ENCODE results near the gene TLE4. TPM values are rescaled to one million over a fixed set of nuclear protein-coding genes. Genes with fewer than 3 reads are reported as not detected.

Gene TLE4
- total RNA-seq, 2 donors from 2014 or later = 9.7 to 130 TPM

- Histone ChIP-seq H3K4me3 (peak overlapping the region; percentile 45 to 51), H3K36me3 (no peaks in the 10 kb centered on the region), H3K4me1 (replicated peaks) (no peaks in the 10 kb centered on the region), H3K27ac (peak overlapping the region; percentile 46 to 48), H3K27me3 (replicated peaks; ENCODE audit: insufficient read depth) (no peaks in the 10 kb centered on the region), H3K9me3 (no peaks in the 10 kb centered on the region)
- intact Hi-C loops (cut with DNase I) = loop anchor here (5.0 to 10.0 kb wide), 2 partner anchors 494 to 587 kb away; no protein-coding TSS in a partner anchor
- WGBS = 1% methylated on average over 59 of the region's 69 CpGs
- no peak for TF ChIP-seq POLR2AphosphoS5 (IDR thresholded peaks at IDR 0.05)
- no peak for TF ChIP-seq POLR2A (IDR thresholded peaks at IDR 0.05)
- TF ChIP-seq, protein P1, sequence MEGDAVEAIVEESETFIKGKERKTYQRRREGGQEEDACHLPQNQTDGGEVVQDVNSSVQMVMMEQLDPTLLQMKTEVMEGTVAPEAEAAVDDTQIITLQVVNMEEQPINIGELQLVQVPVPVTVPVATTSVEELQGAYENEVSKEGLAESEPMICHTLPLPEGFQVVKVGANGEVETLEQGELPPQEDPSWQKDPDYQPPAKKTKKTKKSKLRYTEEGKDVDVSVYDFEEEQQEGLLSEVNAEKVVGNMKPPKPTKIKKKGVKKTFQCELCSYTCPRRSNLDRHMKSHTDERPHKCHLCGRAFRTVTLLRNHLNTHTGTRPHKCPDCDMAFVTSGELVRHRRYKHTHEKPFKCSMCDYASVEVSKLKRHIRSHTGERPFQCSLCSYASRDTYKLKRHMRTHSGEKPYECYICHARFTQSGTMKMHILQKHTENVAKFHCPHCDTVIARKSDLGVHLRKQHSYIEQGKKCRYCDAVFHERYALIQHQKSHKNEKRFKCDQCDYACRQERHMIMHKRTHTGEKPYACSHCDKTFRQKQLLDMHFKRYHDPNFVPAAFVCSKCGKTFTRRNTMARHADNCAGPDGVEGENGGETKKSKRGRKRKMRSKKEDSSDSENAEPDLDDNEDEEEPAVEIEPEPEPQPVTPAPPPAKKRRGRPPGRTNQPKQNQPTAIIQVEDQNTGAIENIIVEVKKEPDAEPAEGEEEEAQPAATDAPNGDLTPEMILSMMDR (IDR thresholded peaks at IDR 0.05) = no peak
- peak; percentile 31 for DNase-seq (ENCODE audit: low spot score)
These were observed 1.1 kb upstream of the TLE4 start for GRCh38 chr9:79570448-79571308.

- under 1% methylated on average over 32 of the region's 48 CpGs for WGBS
- TF ChIP-seq, protein P1 (IDR thresholded peaks at IDR 0.05) = no peak
- no peak for TF ChIP-seq POLR2AphosphoS5 (IDR thresholded peaks at IDR 0.05)
- no peak for TF ChIP-seq POLR2A (IDR thresholded peaks at IDR 0.05)
- H3K9me3 ChIP-seq = no peaks in the 10 kb centered on the region
- H3K27me3 ChIP-seq (replicated peaks; ENCODE audit: insufficient read depth) = no peaks in the 10 kb centered on the region
- no peaks in the 10 kb centered on the region for H3K36me3 ChIP-seq
- H3K27ac ChIP-seq = peak overlapping the region; percentile 85 to 87
- DNase-seq (ENCODE audit: low spot score) = peak; percentile 23
- peak overlapping the region; percentile 75 to 82 for H3K4me3 ChIP-seq
- intact Hi-C loops (cut with DNase I) = loop anchor here (5.0 to 10.0 kb wide), 2 partner anchors 493 to 585 kb away; no protein-coding TSS in a partner anchor
- H3K4me1 ChIP-seq (replicated peaks) = no peaks in the 10 kb centered on the region
These were observed 355 bp downstream of the TLE4 start for GRCh38 chr9:79572032-79572607.

GRCh38 chr9:79572608-79573411 is 1.0 kb downstream of the TLE4 start:
- peak overlapping the region; percentile 85 to 87 for H3K27ac ChIP-seq
- H3K36me3 ChIP-seq = no peaks in the 10 kb centered on the region
- peak overlapping the region; percentile 75 to 82 for H3K4me3 ChIP-seq
- no peaks in the 10 kb centered on the region for H3K27me3 ChIP-seq (replicated peaks; ENCODE audit: insufficient read depth)
- no peaks in the 10 kb centered on the region for H3K9me3 ChIP-seq
- peak; percentile 15 for DNase-seq (ENCODE audit: low spot score)
- TF ChIP-seq, protein P1 (IDR thresholded peaks at IDR 0.05) = no peak
- WGBS = under 1% methylated on average over 60 of the region's 115 CpGs
- intact Hi-C loops (cut with DNase I) = loop anchor here (5.0 to 10.0 kb wide), 2 partner anchors 492 to 584 kb away; no protein-coding TSS in a partner anchor
- H3K4me1 ChIP-seq (replicated peaks) = no peaks in the 10 kb centered on the region

- no peaks in the 10 kb centered on the region for H3K4me1 ChIP-seq (replicated peaks)
- H3K36me3 ChIP-seq = no peaks in the 10 kb centered on the region
- 3% methylated on average over 28 of the region's 29 CpGs for WGBS
- H3K27ac ChIP-seq = peak overlapping the region; percentile 85 to 87
- no peaks in the 10 kb centered on the region for H3K9me3 ChIP-seq
- TF ChIP-seq POLR2A (IDR thresholded peaks at IDR 0.05) = no peak
- TF ChIP-seq, protein P1 (IDR thresholded peaks at IDR 0.05) = no peak
- TF ChIP-seq POLR2AphosphoS5 (IDR thresholded peaks at IDR 0.05) = peak; percentile 61
- no peaks in the 10 kb centered on the region for H3K27me3 ChIP-seq (replicated peaks; ENCODE audit: insufficient read depth)
- DNase-seq (ENCODE audit: low spot score) = peak; percentile 29
- intact Hi-C loops (cut with DNase I) = loop anchor here (5.0 to 10.0 kb wide), 2 partner anchors 491 to 584 kb away; no protein-coding TSS in a partner anchor
- H3K4me3 ChIP-seq = peak overlapping the region; percentile 75 to 82
These were observed 1.7 kb downstream of the TLE4 start for GRCh38 chr9:79573412-79573923.

Measured in prostate gland (tissue), 2 donors.